OCI-LY7 (cell line): ENCODE data around the gene RRAD. TPM values are rescaled to one million over a fixed set of nuclear protein-coding genes. Genes with fewer than 3 reads are reported as not detected.

ENCODE experiments used
- BruUV-seq: library from RNA; stranded (reverse); fragments of 400-500 nt; replicated peaks from 2 replicates; lab custom pipeline; 2021; lab: Mats Ljungman, UMichigan
- CTCF ChIA-PET: fragments of 300-600 bp; sonication (Branson Sonifier 250); formaldehyde crosslinking; loops from one replicate; lab custom pipeline; 2022; ENCODE audit warnings: antibody characterized with exemption; ENCODE audit not compliant: unreplicated experiment; lab: Charles Lee
- POLR2A ChIA-PET: fragments of 300-600 bp; sonication (Branson Sonifier 250); formaldehyde crosslinking; loops from one replicate; lab custom pipeline; 2022; ENCODE audit warnings: antibody characterized with exemption; lab: Charles Lee
- DNase-seq: peaks from one replicate; pipeline ENCODE4 v3.0.0-alpha.2; 2015; ENCODE audit warnings: low spot score
- H2AFZ ChIP-seq: fragments of 200-600 bp; sonication (generic), shearing (Covaris generic); 2 replicates; pipeline ENCODE4 v1.6.1; 2014; ENCODE audit warnings: mild to moderate bottlenecking, antibody characterized with exemption, low read length, moderate library complexity
- H3K27ac ChIP-seq: fragments of 200-600 bp; sonication (generic); 2 replicates; pipeline ENCODE4 v1.5.1; 2014; ENCODE audit warnings: mixed run types, low read depth, mild to moderate bottlenecking, moderate library complexity, low read length, inconsistent platforms; ENCODE audit not compliant: poor library complexity, severe bottlenecking
- H3K36me3 ChIP-seq: fragments of 200-600 bp; sonication (generic); 2 replicates; pipeline ENCODE4 v1.6.1; 2014; ENCODE audit warnings: mild to moderate bottlenecking, antibody characterized with exemption, low read length, moderate library complexity, mixed read lengths; ENCODE audit not compliant: insufficient read depth
- H3K4me1 ChIP-seq: fragments of 200-600 bp; sonication (generic); 2 replicates; pipeline ENCODE4 v1.5.1; 2014; ENCODE audit warnings: mild to moderate bottlenecking, low read length; ENCODE audit not compliant: insufficient read depth, poor library complexity, severe bottlenecking
- H3K4me2 ChIP-seq: fragments of 200-600 bp; sonication (generic); 2 replicates; pipeline ENCODE4 v1.6.1; 2014; ENCODE audit warnings: mild to moderate bottlenecking, low read length
- H3K4me3 ChIP-seq: fragments of 200-600 bp; sonication (generic); 2 replicates; pipeline ENCODE4 v1.5.1; 2014; ENCODE audit warnings: mild to moderate bottlenecking, low read depth, low read length; ENCODE audit not compliant: poor library complexity, severe bottlenecking
- H3K79me2 ChIP-seq: fragments of 200-600 bp; sonication (generic); 2 replicates; pipeline ENCODE4 v1.6.1; 2016; ENCODE audit warnings: low read depth, mild to moderate bottlenecking, low read length, moderate library complexity, mixed read lengths; ENCODE audit not compliant: insufficient read depth
- H3K9me2 ChIP-seq: fragments of 200-600 bp; sonication (generic); 2 replicates; pipeline ENCODE4 v1.6.1; 2016; ENCODE audit warnings: mild to moderate bottlenecking, low read length, mixed read lengths; ENCODE audit not compliant: insufficient read depth
- H3K9me3 ChIP-seq: fragments of 200-600 bp; sonication (generic); 2 replicates; pipeline ENCODE4 v1.6.1; 2014; ENCODE audit warnings: mild to moderate bottlenecking, mixed run types, low read length, mixed read lengths
- H4K20me1 ChIP-seq: fragments of 200-600 bp; sonication (generic); 2 replicates; pipeline ENCODE4 v1.6.1; 2014; ENCODE audit warnings: mild to moderate bottlenecking, antibody characterized with exemption, low read length, moderate library complexity, mixed read lengths; ENCODE audit not compliant: insufficient read depth
- CTCF ChIP-seq: fragments of 200-600 bp; sonication (generic); conservative IDR thresholded peaks from 2 replicates; pipeline ENCODE4 v1.5.1; 2014; ENCODE audit warnings: mild to moderate bottlenecking, antibody characterized with exemption, low read length, moderate library complexity, mixed read lengths
- EZH2phosphoT487 ChIP-seq: fragments of 200-600 bp; sonication (generic); IDR thresholded peaks from 2 replicates; pipeline ENCODE4 v1.6.1; 2018; ENCODE audit warnings: low read depth, borderline replicate concordance, mild to moderate bottlenecking, mixed run types, antibody characterized with exemption, low read length, moderate library complexity, mixed read lengths
- intact Hi-C: fragments of 100-400 bp; cut with micrococcal nuclease; formaldehyde crosslinking; loops from one replicate; pipeline ENCODE4 v1.10.0; 2022; ENCODE audit not compliant: unreplicated experiment
- total RNA-seq, 2 experiments: library from RNA; depleted of rRNA in 1 of 2; stranded (reverse); fragments of >200 nt in 1 of 2; shearing (Covaris generic) in 1 of 2; gene quantifications; 2 replicates each; pipeline ENCODE4 v1.2.3, GENCODE V29; 2014 to 2022

RRAD gene
- total RNA-seq, 2 experiments from 2014 or later = 0.09 TPM; not detected in 1

- Histone ChIP-seq H3K9me3 (no peaks in the 10 kb centered on the region), H2AFZ (no peak overlapping the region), H3K27ac (no peak overlapping the region), H3K9me2 (no peaks in the 10 kb centered on the region), H3K4me1 (no peaks in the 10 kb centered on the region), H3K79me2 (no peaks in the 10 kb centered on the region), H3K4me3 (no peak overlapping the region), H3K36me3 (no peaks in the 10 kb centered on the region), H3K4me2 (no peak overlapping the region), H4K20me1 (no peaks in the 10 kb centered on the region)
- CTCF ChIA-PET = no interaction called here
- POLR2A ChIA-PET = no interaction called here
- DNase-seq = no peak
- no TSS peak for BruUV-seq
- TF ChIP-seq CTCF = no peak
- intact Hi-C loops = no loop called here
These were observed 23.7 kb downstream of the RRAD start for GRCh38 chr16:66901626-66902025.

GRCh38 chr16:66900721-66901441 lies 24.5 kb downstream of the RRAD start:
- ChIA-PET POLR2A (no interaction called here), CTCF (no interaction called here)
- H3K4me3 ChIP-seq = no peak overlapping the region
- BruUV-seq = no TSS peak
- H3K79me2 ChIP-seq = no peaks in the 10 kb centered on the region
- H3K9me2 ChIP-seq = no peaks in the 10 kb centered on the region
- no peaks in the 10 kb centered on the region for H4K20me1 ChIP-seq
- TF ChIP-seq CTCF (no peak), EZH2phosphoT487 (no peak)
- no peak overlapping the region for H3K27ac ChIP-seq
- intact Hi-C loops = no loop called here
- no peak overlapping the region for H3K4me2 ChIP-seq
- no peak overlapping the region for H2AFZ ChIP-seq
- no peaks in the 10 kb centered on the region for H3K9me3 ChIP-seq
- no peak for DNase-seq
- no peaks in the 10 kb centered on the region for H3K4me1 ChIP-seq
- H3K36me3 ChIP-seq = no peaks in the 10 kb centered on the region

- intact Hi-C loops = loop anchor here (5.0 kb wide), 2 partner anchors 32 to 52 kb away; partner anchors contain the start of gene CIAO2B
- Histone ChIP-seq H3K4me2 (no peak overlapping the region), H3K9me2 (no peaks in the 10 kb centered on the region), H3K36me3 (no peaks in the 10 kb centered on the region), H4K20me1 (no peaks in the 10 kb centered on the region), H3K4me3 (no peak overlapping the region), H3K27ac (no peak overlapping the region), H3K4me1 (no peaks in the 10 kb centered on the region), H3K79me2 (no peaks in the 10 kb centered on the region), H3K9me3 (no peaks in the 10 kb centered on the region), H2AFZ (no peak overlapping the region)
- BruUV-seq = no TSS peak
- no peak for TF ChIP-seq EZH2phosphoT487
- no peak for TF ChIP-seq CTCF
- no peak for DNase-seq
- POLR2A ChIA-PET = no interaction called here
- CTCF ChIA-PET = no interaction called here
These were observed 25.2 kb downstream of the RRAD start for GRCh38 chr16:66899945-66900710.
